Fibroblast of skin of right quadriceps (primary cell): ENCODE results near the gene OIT3.

Experiments used
- DNase-seq: peaks from one replicate; pipeline ENCODE4 v3.0.0-alpha.2; 2013

The OIT3 gene

DNA sequence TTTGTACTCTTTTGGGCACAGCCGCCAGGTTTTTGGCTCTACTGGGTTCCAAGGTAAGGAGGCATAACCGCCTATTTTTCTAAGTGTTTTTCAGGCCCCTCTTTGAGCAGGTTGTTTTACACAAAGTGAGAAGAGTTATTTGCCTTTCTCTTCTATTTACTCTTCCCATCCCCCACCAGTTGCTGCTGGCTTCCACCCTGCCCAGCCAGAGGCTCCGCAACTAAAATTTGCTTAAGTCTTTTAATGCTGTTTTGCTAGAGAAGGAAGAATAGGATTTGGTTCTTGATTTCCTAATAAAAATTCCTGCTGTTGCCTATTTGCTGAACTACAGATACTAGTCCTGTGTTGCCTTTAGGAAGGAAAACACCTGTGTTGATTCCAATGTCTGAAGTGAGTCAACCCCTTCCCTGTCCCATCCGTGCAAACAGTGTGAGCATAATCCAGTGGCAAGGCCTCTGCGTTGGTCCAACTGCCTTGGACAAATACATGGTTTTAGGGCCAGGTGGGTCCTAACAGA lies 59.2 kb downstream of the OIT3 start:
- no peak for DNase-seq

DNA sequence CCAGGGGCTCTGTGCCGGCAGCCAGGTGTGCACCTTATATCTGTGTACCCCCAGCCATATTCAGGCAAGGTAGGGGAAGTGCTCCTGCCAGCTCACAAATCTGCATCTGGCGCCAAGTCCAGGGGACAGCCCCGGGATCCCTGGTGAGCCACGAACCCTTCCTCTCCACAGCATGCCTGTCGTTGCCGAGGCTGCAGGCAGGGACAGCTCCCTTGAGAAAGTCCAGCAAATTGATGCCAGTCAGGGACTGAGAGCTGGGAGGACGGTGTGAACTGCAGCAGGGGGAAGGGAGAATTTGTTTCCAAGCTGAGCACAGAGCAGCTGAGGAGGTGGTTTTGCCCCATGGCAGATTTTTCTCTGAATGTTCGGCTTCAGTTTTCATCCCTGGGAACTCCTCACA lies 60.1 kb downstream of the OIT3 start:
- no peak for DNase-seq

DNA sequence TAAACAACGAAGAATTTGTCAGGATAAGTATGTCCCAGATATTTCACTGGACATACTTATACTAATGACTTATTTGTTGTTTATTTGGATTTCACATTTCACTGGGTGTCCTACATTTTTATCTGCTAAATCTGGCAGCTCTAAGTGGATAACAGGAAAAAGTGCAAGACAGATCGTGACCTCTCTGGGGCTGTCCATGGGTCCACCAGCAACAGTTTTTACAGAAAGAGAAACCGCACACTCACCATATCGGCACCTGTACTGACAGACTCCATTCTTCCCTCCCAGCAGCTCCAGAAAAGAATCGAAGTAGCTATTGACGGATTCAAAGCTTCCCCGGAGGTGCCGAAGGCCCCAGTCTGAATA lies 60.7 kb downstream of the OIT3 start:
- DNase-seq = no peak

DNA sequence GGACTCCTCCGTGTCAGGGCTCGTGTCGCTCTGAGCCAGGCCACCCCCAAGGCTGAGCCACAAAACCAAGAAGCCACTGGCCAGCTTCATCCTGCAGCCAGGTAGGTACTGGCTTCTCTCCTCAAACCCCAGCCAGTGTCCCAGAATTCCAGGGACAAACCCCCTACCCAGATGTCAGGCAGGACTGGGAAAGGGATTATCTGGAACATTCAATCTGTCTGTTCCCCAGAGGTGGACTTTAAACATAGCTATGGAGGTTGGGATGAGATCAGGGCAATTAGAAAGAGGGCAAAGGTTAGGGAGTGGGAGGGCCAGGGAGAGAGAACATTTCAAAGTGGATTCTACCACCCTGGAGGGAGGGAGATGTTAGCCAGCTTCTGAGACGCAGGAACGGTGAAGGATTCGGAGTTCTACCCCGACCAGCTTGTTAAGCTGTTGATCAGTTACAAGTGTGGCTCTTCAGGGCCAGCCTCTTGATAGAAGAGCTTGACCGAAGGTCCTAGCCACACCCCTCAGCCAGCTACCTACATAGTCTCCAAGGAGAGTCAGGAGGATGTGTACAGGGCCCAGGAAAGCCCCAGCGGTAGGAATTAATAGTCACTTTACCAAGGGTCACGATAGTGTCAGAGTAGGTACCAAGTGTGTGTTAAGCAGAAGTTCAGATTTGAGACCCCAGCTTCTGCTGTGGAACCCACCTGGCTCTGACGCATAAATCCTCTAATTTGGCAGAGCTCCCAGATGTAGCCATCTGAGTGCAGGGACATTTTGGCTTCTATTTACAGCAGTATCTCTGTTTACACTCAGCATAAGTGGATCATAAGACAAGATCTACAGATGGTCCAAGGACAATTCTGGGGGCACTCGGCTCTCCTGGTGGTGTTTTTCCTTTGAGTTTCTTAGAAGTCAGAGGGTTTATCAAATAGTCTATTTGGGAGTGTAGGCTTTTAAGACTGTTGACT lies 61.3 kb downstream of the OIT3 start, which contains the start of gene PLA2G12B:
Gene PLA2G12B, minus strand, starts transcription at position 211 of the 959 bp plus-strand sequence. Its CDS starts 121 bp downstream, at position 90.
- no peak for DNase-seq

DNA sequence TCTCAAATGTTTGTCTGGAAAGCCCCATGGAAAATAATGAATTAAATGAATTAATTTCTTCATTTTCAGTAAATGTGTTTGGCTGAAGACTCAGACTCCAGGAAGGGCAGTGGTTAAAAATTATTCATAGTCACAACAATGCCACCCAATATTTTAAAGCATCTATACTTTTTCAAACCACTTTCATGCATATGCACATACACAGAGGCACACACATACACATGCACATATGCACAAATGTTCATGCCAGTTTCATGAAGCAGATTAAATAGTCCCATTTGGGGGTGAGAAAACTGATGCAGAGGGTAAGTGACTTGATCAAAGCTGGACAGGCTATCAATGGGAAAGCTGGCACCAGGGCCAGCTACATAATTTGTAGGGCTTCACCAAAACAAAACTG lies 62.5 kb downstream of the OIT3 start:
- no peak for DNase-seq

DNA sequence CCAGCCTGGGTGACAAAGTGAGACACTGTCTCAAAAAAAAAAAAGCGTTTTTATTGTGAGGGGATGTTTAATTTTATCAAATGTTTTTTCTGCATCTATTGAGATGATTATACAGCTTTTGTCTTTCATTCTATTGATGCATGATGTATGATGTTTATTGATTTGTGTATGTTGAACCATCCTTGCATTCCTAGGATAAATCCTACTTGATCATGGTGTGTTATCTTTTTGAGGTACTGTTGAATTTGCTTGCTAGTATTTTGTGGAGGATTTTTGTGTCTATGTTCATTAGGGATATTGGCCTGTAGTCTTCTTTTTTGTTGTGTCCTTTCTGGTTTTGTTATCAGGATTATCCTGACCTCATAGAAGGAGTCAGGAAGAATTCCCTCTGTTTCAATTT lies 83.3 kb downstream of the OIT3 start:
- DNase-seq = no peak

DNA sequence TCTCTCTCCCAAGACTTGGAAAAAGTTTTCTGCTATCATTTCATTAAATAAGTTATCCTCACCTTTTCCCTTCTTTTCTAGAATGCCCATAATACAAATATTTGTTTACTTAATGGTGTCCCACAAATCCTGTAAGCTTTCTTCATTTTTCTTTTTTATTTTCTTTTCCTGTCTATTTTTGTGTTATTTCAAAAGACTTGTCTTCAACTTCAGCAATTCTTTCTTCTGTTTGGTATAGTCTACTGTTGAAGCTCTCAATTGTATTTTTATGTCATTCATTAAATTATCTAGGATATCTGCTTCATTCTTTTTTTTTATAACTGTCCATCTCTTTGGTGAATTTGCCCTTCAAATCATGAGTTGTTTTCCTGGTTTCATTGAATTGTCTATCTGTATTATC lies 86.2 kb downstream of the OIT3 start:
- no peak for DNase-seq

DNA sequence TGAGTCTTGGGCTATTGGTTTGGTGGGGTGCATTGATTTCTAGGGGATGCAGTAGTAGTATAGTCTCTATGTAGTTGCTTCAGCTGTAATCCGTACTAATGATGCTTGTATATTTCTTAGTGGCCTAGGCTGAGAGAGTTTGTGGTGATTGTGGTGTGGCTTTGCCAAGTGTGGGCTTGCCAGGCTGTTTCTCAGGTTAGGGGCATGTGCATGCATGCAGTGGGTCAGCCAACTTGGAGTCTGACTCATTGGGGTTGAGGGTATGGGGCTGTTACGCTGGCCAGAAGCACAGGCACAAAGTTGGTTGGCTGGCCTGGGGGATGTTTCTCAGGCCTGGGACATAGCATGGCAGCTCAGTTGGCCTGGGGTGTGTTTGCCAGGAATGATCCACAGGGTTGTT lies 86.8 kb downstream of the OIT3 start:
- no peak for DNase-seq

DNA sequence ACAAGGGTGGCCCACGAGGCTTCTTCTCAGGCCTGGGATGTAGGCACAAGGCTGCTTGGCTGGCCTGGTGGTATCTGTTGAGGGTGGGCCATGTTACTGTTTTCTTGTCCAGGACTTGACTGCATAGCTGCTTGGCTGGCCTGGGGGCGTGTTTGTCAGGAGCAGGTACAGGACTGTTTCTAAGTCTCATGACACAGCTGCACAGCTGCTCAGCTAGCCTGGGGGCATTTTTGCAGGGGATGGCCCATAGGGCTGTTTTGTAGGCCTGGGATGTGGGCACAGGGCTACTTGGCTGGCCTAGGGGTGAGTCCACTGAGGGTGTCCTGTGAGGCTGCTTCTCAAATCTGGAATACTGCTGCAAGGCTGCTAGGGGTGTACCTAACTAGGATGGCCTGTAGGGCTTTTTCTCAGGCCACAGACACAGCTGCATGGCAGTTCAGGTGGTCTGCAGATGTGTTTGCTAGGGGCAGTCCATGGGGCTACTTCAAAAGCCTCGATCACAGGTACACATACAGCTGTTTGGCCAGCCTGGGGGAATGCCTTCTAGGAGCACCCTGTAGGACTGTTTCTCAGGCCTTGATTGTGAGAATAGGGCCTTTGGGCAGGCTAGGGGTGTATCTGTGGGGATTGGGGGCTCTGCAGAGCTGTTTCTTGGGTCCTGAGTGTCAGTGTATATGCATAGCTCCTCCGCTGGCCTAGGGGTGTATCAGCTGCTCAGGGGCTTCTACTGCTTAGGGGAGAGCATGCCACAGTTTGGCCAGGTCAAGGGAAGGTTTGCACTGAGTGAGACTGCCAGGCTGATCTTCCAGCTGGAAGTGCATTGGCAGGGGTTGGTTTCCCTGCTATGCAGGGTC lies 87.7 kb downstream of the OIT3 start:
- DNase-seq = no peak

DNA sequence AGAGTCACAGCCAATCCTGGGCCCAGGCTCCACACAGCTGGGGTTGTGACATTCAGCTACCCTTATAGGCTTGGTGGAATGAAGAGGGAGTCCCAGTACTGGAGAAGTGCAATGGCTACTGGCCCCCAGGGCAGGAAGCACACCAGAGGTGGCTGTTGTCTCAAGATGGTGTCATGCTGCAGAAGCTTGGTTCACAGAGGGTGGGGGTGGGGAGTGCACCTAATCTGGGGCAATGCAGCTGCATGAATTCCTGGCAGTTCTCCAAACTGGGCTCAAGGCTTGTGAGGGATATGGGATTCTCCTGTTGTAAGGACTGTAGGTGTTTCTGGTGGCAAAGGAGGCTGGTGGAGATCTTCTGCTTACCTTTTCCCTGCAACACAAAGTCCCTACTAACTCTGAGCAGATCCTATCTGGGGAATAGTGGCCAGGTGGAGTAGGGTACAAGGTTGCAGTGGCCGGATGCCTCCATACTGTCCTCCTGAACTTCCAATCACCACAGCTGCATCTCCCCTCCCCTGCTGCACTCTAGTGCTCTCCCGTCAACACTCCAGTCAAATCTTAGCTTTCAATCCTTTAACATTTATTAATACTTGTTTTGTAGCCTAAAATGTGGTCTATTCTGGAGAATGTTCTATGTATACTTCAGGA lies 88.5 kb downstream of the OIT3 start:
- DNase-seq = no peak
